ENCODE results near the gene KNDC1.

KNDC1 gene

GRCh38 chr10:133272964-133273420 is 113.0 kb downstream of the KNDC1 start:
- in situ Hi-C loops (cut with HindIII; ENCODE audit: low pct_ligation_motif_present, low pct_unique_long_range_greater_than_20kb, low sequenced_read_pairs) = no loop called here
- DNase-seq = no peak

GRCh38 chr10:133273534-133274143 is 113.6 kb downstream of the KNDC1 start:
- no peak for DNase-seq
- in situ Hi-C loops (cut with HindIII; ENCODE audit: low pct_ligation_motif_present, low pct_unique_long_range_greater_than_20kb, low sequenced_read_pairs) = no loop called here

GRCh38 chr10:133274751-133275683 is 115.0 kb downstream of the KNDC1 start:
- in situ Hi-C loops (cut with HindIII; ENCODE audit: low pct_ligation_motif_present, low pct_unique_long_range_greater_than_20kb, low sequenced_read_pairs) = no loop called here
- no peak for DNase-seq

GRCh38 chr10:133275684-133276092 is 115.7 kb downstream of the KNDC1 start:
- no peak for DNase-seq
- in situ Hi-C loops (cut with HindIII; ENCODE audit: low pct_ligation_motif_present, low pct_unique_long_range_greater_than_20kb, low sequenced_read_pairs) = no loop called here
